Adrenal gland (tissue), 12 donors: ENCODE results near the gene TSPAN32. TPM values are rescaled to one million over a fixed set of nuclear protein-coding genes. Genes with fewer than 3 reads are reported as not detected.

Source experiments
- DNase-seq, 7 donors: peaks; one replicate each; pipeline ENCODE4 v3.0.0-alpha.2; 2019 to 2020
- H3K27ac ChIP-seq, 5 donors: fragments of 200-600 bp; sonication (generic) in 4 of 5; 1 replicate in 3 of 5; 2 replicates in 2 of 5; pipeline versions ENCODE4 v1.5.1 to v1.8.0; 2016 to 2020; ENCODE audit warnings: mild to moderate bottlenecking in 1 of 5
- H3K27me3 ChIP-seq: fragments of 200-600 bp; 2 replicates; pipeline ENCODE4 v1.8.0; 2021
- H3K36me3 ChIP-seq, 2 donors: fragments of 200-600 bp; replicated peaks in 1 of 2; 1 replicate in 1 of 2; 2 replicates in 1 of 2; pipeline versions ENCODE4 v1.5.1 to v1.8.0; 2018 to 2022
- H3K4me1 ChIP-seq, 2 donors: fragments of 200-600 bp; replicated peaks in 1 of 2; 1 replicate in 1 of 2; 2 replicates in 1 of 2; pipeline versions ENCODE4 v1.5.1 to v1.8.0; 2018 to 2021
- H3K4me3 ChIP-seq, 4 donors: fragments of 200-600 bp; sonication (generic) in 3 of 4; one replicate each; pipeline ENCODE4 v1.5.1; 2016 to 2018
- H3K9me3 ChIP-seq, 3 donors: fragments of 200-600 bp; sonication (generic) in 1 of 3; replicated peaks in 1 of 3; 1 replicate in 2 of 3; 2 replicates in 1 of 3; pipeline versions ENCODE4 v1.5.1 to v1.8.0; 2016 to 2021
- CTCF ChIP-seq, 6 experiments: fragments of 450-650 bp in 4 of 6; fragments of 200-600 bp in 2 of 6; sonication (generic) in 1 of 6; IDR thresholded peaks; 1 replicate in 5 of 6; 2 replicates in 1 of 6; pipeline versions ENCODE4 v1.5.1 to v1.8.0; 2016 to 2021; ENCODE audit warnings: antibody characterized with exemption in 6 of 6, mild to moderate bottlenecking in 2 of 6, moderate library complexity in 1 of 6
- POLR2A ChIP-seq, 2 donors: fragments of 450-650 bp; IDR thresholded peaks; one replicate each; pipeline ENCODE4 v1.6.1; 2017; ENCODE audit warnings: antibody characterized with exemption in 2 of 2, mild to moderate bottlenecking in 2 of 2, moderate library complexity in 1 of 2
- WGBS, 4 donors: extraction: QIAGEN DNeasy Blood & Tissue Kit in 2 of 4; methylation state at CpG; one replicate each; pipeline versions ENCODE4 v1.1.5 to v1.1.7; 2013 to 2017; 5-methylcytosine and 5-hydroxymethylcytosine counted together
- intact Hi-C, 2 donors: fragments of 100-400 bp; cut with DNase I; formaldehyde crosslinking; loops; one replicate each; pipeline versions ENCODE4 v1.14.1 to v1.15.0; 2022 to 2023
- polyA plus RNA-seq, 3 donors: library from polyadenylated mRNA; stranded (reverse); fragments of 200-250 nt in 2 of 3; fragments of 350-450 nt in 1 of 3; fragmentation: Illumina TruSeq in 1 of 3; extraction: RNeasy Lipid Tissue Mini Kit (QIAGEN cat#74804) in 1 of 3; gene quantifications; one replicate each; pipeline ENCODE4 v1.2.3, GENCODE V29; 2013 to 2014
- total RNA-seq, 9 donors: library from RNA; depleted of rRNA in 4 of 9; stranded (reverse); fragments of >200 nt in 4 of 9; fragments of 120-200 nt in 1 of 9; fragmentation: NEBNext Ultra II Directional in 1 of 9; extraction: Animal tissue kit (Norgen Biotek cat#: 25700) in 1 of 9; gene quantifications; one replicate each; pipeline versions ENCODE4 v1.1.0 to v1.2.4, GENCODE V29; 2013 to 2023
- donor health status: healthy with polysubstance abuse.
- donor health status: Bipolar disorder and iron deficiency.
- donor health status: DM: yes; HTN: yes; CAD: no.
- donor health status: DM: no; HTN: no; CAD: no.
- donor health status: DM: no; HTN: no; CAD: no.
- donor health status: DM: yes; HTN: yes; CAD: no.

Gene TSPAN32
- total and polyA plus RNA-seq, 12 donors = 0.14 to 7.0 (median 0.88) TPM; not detected in 4

GRCh38 chr11:2287091-2287490 lies 14.7 kb upstream of the TSPAN32 start:
- TF ChIP-seq CTCF (IDR thresholded peaks at IDR 0.05) = no peak
- TF ChIP-seq POLR2A (IDR thresholded peaks at IDR 0.05) = no peak
- 41 to 50% (median 48%) methylated on average over 12 to 16 of the region's 16 CpGs for WGBS, 4 donors
- Histone ChIP-seq H3K4me3 (no peak overlapping the region), H3K27me3 (peaks cover 8% of the 10 kb centered on the region), H3K27ac (peak overlapping the region in 1 of 5 donors; percentile 10), H3K9me3 (peaks cover 0 to 12% (median 6%) of the 10 kb centered on the region in 3 donors), H3K36me3 (no peaks in the 10 kb centered on the region), H3K4me1 (no peaks in the 10 kb centered on the region)
- intact Hi-C loops = no loop called here
- DNase-seq = peak in 4 of 7 donors; percentile 14 to 46 (median 22)

GRCh38 chr11:2289350-2289749 lies 12.5 kb upstream of the TSPAN32 start:
- intact Hi-C loops = no loop called here
- Histone ChIP-seq H3K9me3 (no peaks in the 10 kb centered on the region), H3K27ac (no peak overlapping the region), H3K27me3 (peaks cover 8% of the 10 kb centered on the region), H3K4me1 (no peaks in the 10 kb centered on the region), H3K4me3 (no peak overlapping the region), H3K36me3 (no peaks in the 10 kb centered on the region)
- no peak for TF ChIP-seq CTCF (IDR thresholded peaks at IDR 0.05)
- no peak for TF ChIP-seq POLR2A (IDR thresholded peaks at IDR 0.05)
- peak in 3 of 7 donors; percentile 13 to 38 (median 15) for DNase-seq
- WGBS, 4 donors = 44 to 65% (median 58%) methylated on average over 6 of the region's 6 CpGs

- peak in 2 of 7 donors; percentile 5 to 11 for DNase-seq
- Histone ChIP-seq H3K4me1 (no peaks in the 10 kb centered on the region), H3K27ac (no peak overlapping the region), H3K9me3 (no peaks in the 10 kb centered on the region), H3K4me3 (no peak overlapping the region), H3K36me3 (no peaks in the 10 kb centered on the region), H3K27me3 (peaks cover 8% of the 10 kb centered on the region)
- 74 to 79% (median 77%) methylated on average over 10 of the region's 10 CpGs for WGBS, 4 donors
- TF ChIP-seq POLR2A (IDR thresholded peaks at IDR 0.05) (no peak), CTCF (IDR thresholded peaks at IDR 0.05) (no peak)
- intact Hi-C loops = loop anchor here in 1 of 2 donors (10.0 kb wide), 1 partner anchor 615 kb away; a partner anchor contains a TSS
Observed at GRCh38 chr11:2289859-2290258, 12.0 kb upstream of the TSPAN32 start.

- H3K36me3 ChIP-seq = no peaks in the 10 kb centered on the region
- no peak overlapping the region for H3K27ac ChIP-seq
- intact Hi-C loops = loop anchor here in 1 of 2 donors (10.0 kb wide), 1 partner anchor 614 kb away; a partner anchor contains a TSS
- H3K4me1 ChIP-seq = no peaks in the 10 kb centered on the region
- DNase-seq = peak in 2 of 7 donors; percentile 10 to 36
- no peak overlapping the region for H3K4me3 ChIP-seq
- H3K9me3 ChIP-seq = no peaks in the 10 kb centered on the region
- H3K27me3 ChIP-seq = peaks cover 4% of the 10 kb centered on the region
- 40 to 52% (median 45%) methylated on average over 4 to 10 of the region's 10 CpGs for WGBS, 4 donors
- no peak for TF ChIP-seq CTCF (IDR thresholded peaks at IDR 0.05)
- no peak for TF ChIP-seq POLR2A (IDR thresholded peaks at IDR 0.05)
Observed at GRCh38 chr11:2290351-2290841, 11.4 kb upstream of the TSPAN32 start.
